ENCODE results near the gene RAD51D. TPM values are rescaled to one million over a fixed set of nuclear protein-coding genes. Genes with fewer than 3 reads are reported as not detected.

RAD51D gene
- total RNA-seq, 2 experiments from 2014 or later: 32.4 to 36.2 TPM

DNA sequence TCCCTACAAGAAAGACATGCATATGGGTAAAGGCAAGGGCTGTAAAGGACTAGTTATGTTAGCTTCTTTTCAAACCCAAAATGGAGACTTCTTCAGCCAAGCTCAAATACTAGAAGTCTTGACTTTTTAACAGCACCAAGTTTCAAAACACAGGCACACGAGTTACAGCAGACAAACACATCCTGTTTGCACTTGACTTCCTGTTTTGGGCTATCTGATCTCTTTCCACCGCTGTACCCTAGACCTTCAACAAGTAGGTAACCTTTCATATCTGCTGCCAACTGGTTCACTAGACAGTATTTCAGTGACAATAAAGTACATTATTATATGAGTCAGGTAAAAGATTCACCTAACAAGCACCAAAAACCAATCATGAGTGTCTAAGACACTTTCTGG lies 68.5 kb downstream of the RAD51D start:
- peak overlapping the region; percentile 54 for H3K4me3 Mint-ChIP-seq
- CTCF ChIA-PET: interaction anchor here (0.6 to 1.5 kb wide), 4 partner anchors 9 to 39 kb away, joined by 3 to 5 read pairs (median 4); partner anchors contain the start of gene RFFL
- peaks cover 8% of the 10 kb centered on the region for H3K36me3 Mint-ChIP-seq (ENCODE audit: low read depth)
- DNase-seq (peak; percentile 45), ATAC-seq (peak; percentile 46)
- peak overlapping the region; percentile 88 for H3K27ac Mint-ChIP-seq
- TF ChIP-seq, protein P1, sequence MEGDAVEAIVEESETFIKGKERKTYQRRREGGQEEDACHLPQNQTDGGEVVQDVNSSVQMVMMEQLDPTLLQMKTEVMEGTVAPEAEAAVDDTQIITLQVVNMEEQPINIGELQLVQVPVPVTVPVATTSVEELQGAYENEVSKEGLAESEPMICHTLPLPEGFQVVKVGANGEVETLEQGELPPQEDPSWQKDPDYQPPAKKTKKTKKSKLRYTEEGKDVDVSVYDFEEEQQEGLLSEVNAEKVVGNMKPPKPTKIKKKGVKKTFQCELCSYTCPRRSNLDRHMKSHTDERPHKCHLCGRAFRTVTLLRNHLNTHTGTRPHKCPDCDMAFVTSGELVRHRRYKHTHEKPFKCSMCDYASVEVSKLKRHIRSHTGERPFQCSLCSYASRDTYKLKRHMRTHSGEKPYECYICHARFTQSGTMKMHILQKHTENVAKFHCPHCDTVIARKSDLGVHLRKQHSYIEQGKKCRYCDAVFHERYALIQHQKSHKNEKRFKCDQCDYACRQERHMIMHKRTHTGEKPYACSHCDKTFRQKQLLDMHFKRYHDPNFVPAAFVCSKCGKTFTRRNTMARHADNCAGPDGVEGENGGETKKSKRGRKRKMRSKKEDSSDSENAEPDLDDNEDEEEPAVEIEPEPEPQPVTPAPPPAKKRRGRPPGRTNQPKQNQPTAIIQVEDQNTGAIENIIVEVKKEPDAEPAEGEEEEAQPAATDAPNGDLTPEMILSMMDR (IDR thresholded peaks at IDR 0.05): no peak
- peaks cover 69% of the 10 kb centered on the region for H3K4me1 Mint-ChIP-seq (ENCODE audit: low read depth)
- no peaks in the 10 kb centered on the region for H3K27me3 Mint-ChIP-seq
- POLR2A ChIA-PET: interaction anchor here (0.9 to 2.0 kb wide), 3 partner anchors 9 to 28 kb away, joined by 3 to 5 read pairs (median 5); partner anchors contain the start of gene RFFL
- H3K9me3 Mint-ChIP-seq: no peaks in the 10 kb centered on the region
- intact Hi-C loops (cut with micrococcal nuclease): loop anchor here (1.0 to 5.0 kb wide), 2 partner anchors 12 to 36 kb away; partner anchors contain the start of gene RFFL

DNA sequence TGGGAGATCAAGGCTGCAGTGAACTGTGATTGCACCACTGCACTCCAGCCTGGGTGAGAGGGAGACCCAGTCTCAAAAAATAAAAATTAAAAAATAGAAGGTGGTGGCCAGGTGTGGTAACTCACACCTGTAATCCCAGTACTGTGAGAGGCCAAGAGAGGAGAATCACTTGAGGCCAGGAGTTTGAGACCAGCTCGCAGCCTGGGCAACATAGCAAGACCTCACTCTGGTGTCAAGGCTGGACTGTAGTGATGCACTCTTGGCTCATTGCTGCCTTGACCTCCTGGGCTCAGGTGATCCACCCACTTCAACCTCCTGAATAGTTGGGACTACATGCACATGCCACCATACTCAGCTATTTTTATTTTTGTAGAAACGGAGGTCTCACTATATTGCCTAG lies 69.5 kb downstream of the RAD51D start:
- ChIA-PET POLR2A (interaction anchor here (0.9 to 2.0 kb wide), 4 partner anchors 9 to 27 kb away, joined by 3 to 6 read pairs (median 5); partner anchors contain the start of gene RFFL), CTCF (interaction anchor here (0.9 to 1.5 kb wide), 3 partner anchors 13 to 31 kb away, joined by 3 to 5 read pairs (median 3); partner anchors contain the start of gene RFFL)
- H3K4me3 Mint-ChIP-seq: no peak overlapping the region
- DNase-seq (no peak), ATAC-seq (no peak)
- H3K27me3 Mint-ChIP-seq: no peaks in the 10 kb centered on the region
- intact Hi-C loops (cut with micrococcal nuclease): loop anchor here (5.0 kb wide), 1 partner anchor 37 kb away; no protein-coding TSS in a partner anchor
- H3K36me3 Mint-ChIP-seq (ENCODE audit: low read depth): peaks cover 5% of the 10 kb centered on the region
- peaks cover 71% of the 10 kb centered on the region for H3K4me1 Mint-ChIP-seq (ENCODE audit: low read depth)
- no peaks in the 10 kb centered on the region for H3K9me3 Mint-ChIP-seq
- peak overlapping the region; percentile 60 for H3K27ac Mint-ChIP-seq
- TF ChIP-seq, protein P1 (IDR thresholded peaks at IDR 0.05): no peak

DNA sequence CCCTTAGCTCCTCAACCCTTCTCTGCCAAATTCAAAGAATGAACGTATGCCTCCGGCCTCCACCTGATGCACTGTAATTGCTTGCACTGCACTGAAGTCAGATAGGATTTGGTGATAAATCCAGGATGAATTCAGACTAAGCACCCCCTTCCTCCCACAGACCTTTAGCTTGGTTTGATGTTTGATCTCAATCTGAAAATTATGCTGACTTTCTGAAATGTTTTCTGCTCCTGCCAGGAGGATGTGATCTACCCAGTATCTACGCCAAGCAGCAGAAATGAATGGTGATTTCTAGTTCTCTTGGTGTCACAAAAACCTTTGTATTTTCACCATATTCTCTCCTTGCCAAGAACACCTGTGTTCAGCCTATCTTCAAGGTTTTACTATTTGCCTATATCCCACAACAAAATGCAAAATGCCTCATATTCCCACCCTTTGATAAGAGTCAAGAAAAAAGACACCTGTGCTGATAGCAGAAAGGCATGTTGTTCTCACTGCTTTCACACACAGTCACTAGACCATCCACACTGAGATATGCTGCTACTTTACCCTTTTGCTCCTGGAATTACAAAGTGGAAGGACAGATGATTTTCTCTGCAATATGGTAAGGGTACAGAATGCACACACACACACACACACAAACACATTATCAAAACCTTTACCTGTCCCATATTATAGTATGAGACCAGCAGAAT lies 70.8 kb downstream of the RAD51D start:
- Mint-ChIP-seq H3K9me3 (no peaks in the 10 kb centered on the region), H3K27me3 (no peaks in the 10 kb centered on the region), H3K4me3 (peak overlapping the region; percentile 1), H3K4me1 (ENCODE audit: low read depth) (peaks cover 73% of the 10 kb centered on the region), H3K36me3 (ENCODE audit: low read depth) (peaks cover 5% of the 10 kb centered on the region), H3K27ac (peak overlapping the region; percentile 80)
- intact Hi-C loops (cut with micrococcal nuclease): no loop called here
- DNase-seq (no peak), ATAC-seq (no peak)
- TF ChIP-seq, protein P1 (IDR thresholded peaks at IDR 0.05): no peak
- POLR2A ChIA-PET: interaction anchor here (1.5 kb wide), 1 partner anchor 26 kb away, joined by 6 read pairs; no protein-coding TSS in a partner anchor
- CTCF ChIA-PET: interaction anchor here (1.0 to 2.4 kb wide), 3 partner anchors 15 to 34 kb away, joined by 3 to 5 read pairs (median 4); partner anchors contain the start of gene RFFL

DNA sequence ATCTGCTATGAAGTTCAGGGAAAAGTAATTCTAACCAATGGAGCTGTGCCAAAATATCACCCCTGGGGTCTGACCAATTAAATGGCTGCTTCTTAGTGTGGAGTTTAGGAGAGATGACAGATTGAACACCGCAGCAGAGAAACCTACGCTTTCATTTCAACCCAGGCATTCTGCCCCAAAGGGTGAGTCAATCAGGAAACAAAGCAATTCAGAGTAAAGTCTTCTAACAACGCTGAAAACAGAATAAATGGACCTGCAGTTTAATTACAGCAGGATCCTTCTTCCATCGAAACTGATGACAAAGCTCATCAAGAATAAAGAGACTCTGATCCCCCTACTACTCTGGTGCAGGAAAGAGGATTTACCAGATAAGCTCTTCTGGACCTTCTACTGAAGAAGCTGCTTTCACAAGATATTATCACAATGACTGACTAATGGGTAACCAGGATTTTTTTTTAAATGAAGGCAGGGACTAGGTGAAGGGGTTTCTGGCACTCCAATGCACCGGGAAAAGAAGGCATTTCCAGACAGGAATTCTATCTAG lies 72.8 kb downstream of the RAD51D start:
- DNase-seq (peak; percentile 82), ATAC-seq (peak; percentile 93)
- CTCF ChIA-PET: interaction anchor here (0.8 to 2.4 kb wide), 13 partner anchors 11 to 73 kb away, joined by 3 to 9 read pairs (median 4); partner anchors contain the start of genes RAD51D and RFFL
- Mint-ChIP-seq H3K27ac (peak overlapping the region; percentile 97), H3K4me1 (ENCODE audit: low read depth) (peaks cover 69% of the 10 kb centered on the region), H3K27me3 (no peaks in the 10 kb centered on the region), H3K9me3 (no peaks in the 10 kb centered on the region), H3K36me3 (ENCODE audit: low read depth) (peaks cover 5% of the 10 kb centered on the region), H3K4me3 (peak overlapping the region; percentile 77)
- TF ChIP-seq, protein P1 (IDR thresholded peaks at IDR 0.05): no peak
- intact Hi-C loops (cut with micrococcal nuclease): loop anchor here (2.0 kb wide), 1 partner anchor 16 kb away; the partner anchor contains the start of gene RFFL
- POLR2A ChIA-PET: interaction anchor here (0.7 to 2.4 kb wide), 15 partner anchors 10 to 85 kb away, joined by 3 to 8 read pairs (median 4); partner anchors contain the start of genes RAD51D and RFFL
